LHCN-M2 (cell line): ENCODE data around the gene PAPLN. TPM values are rescaled to one million over a fixed set of nuclear protein-coding genes. Genes with fewer than 3 reads are reported as not detected.
"Not testable (repeated sequence)": the region's sequence is repeated elsewhere in the genome, so short reads cannot be mapped to it uniquely, and the experiment has no call there.

ENCODE experiments used
- DNase-seq: peaks from one replicate; pipeline ENCODE4 v3.0.0-alpha.2; 2012; ENCODE audit warnings: low read depth
- total RNA-seq: library from RNA; depleted of rRNA; stranded (reverse); fragments of >200 nt; gene quantifications from 2 replicates; pipeline ENCODE4 v1.2.3, GENCODE V29; 2014; rRNA removed

Gene PAPLN
- total RNA-seq, 1 experiment from 2014 or later: 0.63 TPM

GRCh38 chr14:73285979-73286378 is 48.7 kb downstream of the PAPLN start:
- DNase-seq: no peak

DNA sequence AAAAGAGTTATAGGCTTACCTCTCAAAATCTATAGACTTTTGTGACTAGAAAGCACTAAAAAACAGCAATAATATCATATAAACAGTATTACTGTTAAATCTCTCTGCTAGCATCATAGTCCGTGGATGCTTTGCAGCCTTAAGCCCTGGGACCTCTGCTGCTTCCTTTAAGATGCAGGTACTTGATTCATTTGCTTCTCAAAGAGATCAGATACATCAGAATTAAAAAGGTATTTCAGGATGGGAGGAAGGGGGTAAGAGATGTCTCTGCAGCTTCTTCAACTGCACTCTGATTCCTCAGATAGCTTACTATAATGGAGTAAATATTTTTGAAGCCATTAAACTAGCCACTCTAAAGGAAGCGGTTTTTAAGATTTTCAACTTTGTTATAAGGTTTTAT is 49.3 kb downstream of the PAPLN start:
- DNase-seq: no peak

- no peak for DNase-seq
These were observed 49.8 kb downstream of the PAPLN start for GRCh38 chr14:73287071-73287470.

DNA sequence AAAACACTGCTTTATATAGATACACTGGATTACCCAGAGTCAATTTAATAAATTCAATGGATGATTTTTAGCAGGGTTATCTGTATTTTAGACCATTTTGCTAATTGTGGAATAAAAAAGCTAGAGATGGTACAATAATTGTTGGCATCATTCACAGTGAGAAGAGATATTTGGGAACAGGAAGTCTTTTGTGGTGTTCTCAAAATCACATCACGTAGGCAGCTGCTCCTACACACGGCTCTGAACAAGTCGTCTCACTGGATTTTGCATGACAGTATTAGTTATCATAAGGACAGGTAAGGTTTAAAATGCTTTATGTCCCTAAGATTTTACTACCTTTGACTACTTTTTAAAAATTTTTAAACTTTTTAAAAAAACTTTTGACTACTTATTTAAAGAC is 52.0 kb downstream of the PAPLN start:
- peak; percentile 9 for DNase-seq

DNA sequence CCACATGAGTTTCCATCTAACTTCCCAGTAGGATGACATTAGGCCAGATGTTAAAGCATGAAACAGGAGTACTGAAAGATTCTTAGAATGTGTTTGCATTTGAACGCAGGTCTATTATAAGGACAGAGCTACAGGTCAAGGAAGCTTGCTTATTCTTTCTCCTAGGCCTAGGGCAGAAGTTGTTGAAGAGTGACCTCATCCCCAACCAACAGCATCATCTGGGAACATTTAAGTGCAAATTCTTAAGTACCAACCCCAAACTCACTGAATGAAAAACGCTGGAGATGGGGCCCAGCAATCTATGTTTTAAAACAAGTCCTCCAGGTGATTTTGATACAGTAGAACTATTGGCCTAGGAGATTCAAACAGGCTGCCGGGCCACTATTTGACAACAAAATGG is 52.4 kb downstream of the PAPLN start:
- DNase-seq: no peak

- no peak for DNase-seq
These were observed 53.0 kb downstream of the PAPLN start for GRCh38 chr14:73290279-73290678.

GRCh38 chr14:73293782-73294781 is 56.8 kb downstream of the PAPLN start:
- no peak for DNase-seq

DNA sequence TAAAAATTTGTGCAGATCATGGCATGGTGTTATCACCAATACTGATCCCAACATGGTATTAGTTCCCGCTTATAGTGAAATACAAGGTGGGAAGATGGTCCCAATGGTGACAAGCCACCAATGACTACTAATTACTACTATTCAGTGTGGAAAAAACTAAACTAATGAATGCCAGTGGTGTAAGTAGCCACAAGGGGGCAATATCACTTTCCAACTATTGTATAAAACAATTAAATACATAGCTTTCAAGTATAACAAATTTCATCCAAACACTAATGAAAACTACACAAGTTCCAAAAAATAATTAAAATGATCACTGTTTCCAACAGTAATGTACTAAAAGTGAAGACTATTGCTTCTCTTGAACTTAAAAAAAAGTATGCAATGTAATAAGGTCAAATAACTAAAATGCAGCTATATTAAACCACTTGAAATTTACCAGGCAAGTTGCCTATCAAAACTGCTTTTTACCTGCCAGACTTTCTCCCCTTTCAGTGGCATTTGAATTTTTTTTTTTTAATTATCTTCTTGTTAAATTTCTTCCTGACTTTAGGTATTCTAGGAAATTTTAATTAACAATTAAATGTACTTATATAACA is 58.0 kb downstream of the PAPLN start:
- peak; percentile 33 for DNase-seq

- DNase-seq: no peak
These were observed 68.2 kb downstream of the PAPLN start for GRCh38 chr14:73305499-73305898.

DNA sequence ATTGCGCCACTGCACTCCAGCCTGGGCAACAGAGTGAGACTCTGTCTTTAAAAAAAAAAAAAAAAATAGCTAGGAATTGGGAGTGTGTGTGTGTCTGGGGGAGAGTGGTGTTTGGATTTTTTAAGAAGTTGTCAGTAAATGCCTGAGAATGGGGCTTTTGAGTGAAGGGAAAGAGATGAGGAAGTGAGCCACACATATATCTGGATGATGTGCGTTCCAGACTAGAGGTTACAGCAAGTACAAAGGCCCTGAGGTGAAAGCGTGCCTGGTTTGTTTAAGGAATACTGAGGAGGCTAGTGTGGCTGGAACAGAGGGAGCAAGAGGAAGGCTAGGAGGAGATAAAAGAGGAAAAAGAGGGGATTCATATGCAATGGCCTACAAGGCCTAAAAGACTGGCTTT is 70.0 kb downstream of the PAPLN start:
- DNase-seq: no peak

DNA sequence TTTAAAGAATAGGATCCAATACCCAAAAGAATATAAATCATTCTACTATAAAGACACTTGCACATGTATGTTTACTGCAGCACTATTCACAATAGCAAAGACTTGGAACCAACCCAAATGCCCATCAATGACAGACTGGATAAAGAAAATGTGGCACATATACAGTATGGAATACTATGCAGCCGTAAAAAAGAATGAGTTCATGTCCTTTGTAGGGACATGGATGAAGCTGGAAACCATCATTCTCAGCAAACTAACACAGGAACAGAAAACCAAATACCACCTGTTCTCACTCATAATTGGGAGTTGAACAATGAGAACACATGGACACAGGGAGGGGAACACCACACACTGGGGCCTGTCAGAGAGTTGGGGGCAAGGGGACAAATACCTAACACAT is 71.9 kb downstream of the PAPLN start:
- not testable (repeated sequence) for DNase-seq

DNA sequence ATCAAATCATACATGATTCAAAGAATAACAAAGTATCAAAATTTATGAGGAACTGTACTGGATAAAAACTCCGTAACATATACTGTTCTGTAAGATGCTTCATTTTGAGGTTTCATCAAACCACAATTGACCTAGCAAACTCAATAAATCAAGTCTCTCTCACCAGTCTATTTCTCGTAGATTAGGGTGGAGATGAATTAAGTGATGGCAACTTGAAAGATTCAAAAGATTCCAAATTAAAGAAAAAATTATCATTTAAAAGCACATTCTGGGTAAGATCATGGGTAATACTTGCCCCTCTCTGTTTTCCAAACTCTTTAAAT is 74.4 kb downstream of the PAPLN start:
- no peak for DNase-seq

- no peak for DNase-seq
These were observed 75.4 kb downstream of the PAPLN start for GRCh38 chr14:73312687-73313086.

- no peak for DNase-seq
These were observed 75.8 kb downstream of the PAPLN start for GRCh38 chr14:73313151-73313550.

DNA sequence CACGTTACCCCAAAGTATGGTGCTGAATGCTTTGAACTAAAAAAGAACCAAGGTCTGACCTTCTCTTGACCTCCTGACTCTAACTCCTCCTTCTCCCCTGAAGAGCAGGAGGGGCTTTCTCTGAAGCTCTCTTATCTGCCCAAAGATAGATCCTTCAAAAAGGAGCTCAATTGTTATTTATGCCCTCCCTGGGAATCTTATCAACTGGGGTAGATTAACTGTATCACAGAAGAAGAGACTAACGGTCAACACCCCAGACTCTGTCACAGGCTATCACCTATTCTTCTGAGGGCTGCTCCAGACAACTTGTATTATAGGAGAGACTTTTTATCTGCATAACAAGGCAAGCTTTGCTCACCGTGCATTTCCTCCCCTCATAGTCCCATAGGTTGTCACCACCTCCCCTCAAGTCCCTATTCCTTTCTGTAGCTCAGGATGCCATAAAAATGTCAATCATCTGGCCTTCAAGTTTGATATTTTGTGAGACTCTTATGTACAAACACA is 86.6 kb downstream of the PAPLN start:
- DNase-seq: no peak

Other genes starting within 250 kb of the PAPLN start
- 14.6 and 16.3 TPM in 2 replicates for gene ZFYVE1, start 210.4 kb upstream of the PAPLN start, total RNA-seq
- gene RBM25, start 179.0 kb upstream of the PAPLN start, total RNA-seq: 37.7 and 45.3 TPM in 2 replicates
- gene PSEN1, start 101.0 kb upstream of the PAPLN start, total RNA-seq: 29.9 and 38.6 TPM in 2 replicates
- gene NUMB, start 221.0 kb downstream of the PAPLN start, total RNA-seq: 25.2 and 33.3 TPM in 2 replicates